LNCaP clone FGC (cell line): ENCODE measurements around the gene ESRRG.
A peak's percentile ranks its signal among the peaks of the same experiment; 100 is the strongest.

Experiments used
- DNase-seq: peaks from one replicate; pipeline ENCODE4 v3.0.0-alpha.2; 2011; ENCODE audit warnings: low read depth
- H3K4me3 ChIP-seq: 2 replicates; pipeline ENCODE4 v1.5.1; 2011; ENCODE audit warnings: mild to moderate bottlenecking, low read depth, low read length, control low read depth
- CTCF ChIP-seq: IDR thresholded peaks from 2 replicates; pipeline ENCODE4 v1.5.1; 2012; ENCODE audit warnings: mild to moderate bottlenecking; ENCODE audit not compliant: control insufficient read depth, insufficient read depth; ENCODE audit errors: extremely low read depth

Gene ESRRG

GRCh38 chr1:216587715-216588114, 135.5 kb downstream of the ESRRG start:
- no peak for DNase-seq
- no peak for TF ChIP-seq CTCF
- no peak overlapping the region for H3K4me3 ChIP-seq

- TF ChIP-seq CTCF = no peak
- no peak overlapping the region for H3K4me3 ChIP-seq
- DNase-seq = no peak
Observed at GRCh38 chr1:216582151-216582550, 141.1 kb downstream of the ESRRG start.

GRCh38 chr1:216580538-216581057, 142.6 kb downstream of the ESRRG start:
- H3K4me3 ChIP-seq = no peak overlapping the region
- no peak for TF ChIP-seq CTCF
- DNase-seq = no peak

GRCh38 chr1:216576234-216576937, 146.8 kb downstream of the ESRRG start:
- TF ChIP-seq CTCF = no peak
- no peak overlapping the region for H3K4me3 ChIP-seq
- DNase-seq = no peak

GRCh38 chr1:216566641-216567205, 156.5 kb downstream of the ESRRG start:
- DNase-seq = peak; percentile 6

GRCh38 chr1:216563087-216563486, 160.1 kb downstream of the ESRRG start:
- DNase-seq = no peak
- no peak for TF ChIP-seq CTCF
- H3K4me3 ChIP-seq = no peak overlapping the region

More at GRCh38 chr1:216566641-216567205, 156.5 kb downstream of the ESRRG start:
- no peak overlapping the region for H3K4me3 ChIP-seq
- TF ChIP-seq CTCF = peak; percentile 62
